Measurements from ENCODE around the gene CHRNA1.

Gene CHRNA1

GRCh38 chr2:174781996-174782395, 17.7 kb upstream of the CHRNA1 start:
- no peak for DNase-seq

- DNase-seq: no peak
Measured at GRCh38 chr2:174781298-174781697, 17.0 kb upstream of the CHRNA1 start.

- no peak for DNase-seq
Measured at GRCh38 chr2:174780856-174781255, 16.6 kb upstream of the CHRNA1 start.

GRCh38 chr2:174780191-174780840, 16.0 kb upstream of the CHRNA1 start:
- DNase-seq: no peak

GRCh38 chr2:174779361-174779928, 15.2 kb upstream of the CHRNA1 start:
- no peak for DNase-seq

- no peak for DNase-seq
Measured at GRCh38 chr2:174778085-174778981, 14.1 kb upstream of the CHRNA1 start.

- DNase-seq: no peak
Measured at GRCh38 chr2:174777347-174778084, 13.2 kb upstream of the CHRNA1 start.

GRCh38 chr2:174776675-174777074, 12.4 kb upstream of the CHRNA1 start:
- DNase-seq: no peak

- no peak for DNase-seq
Measured at GRCh38 chr2:174776223-174776622, 12.0 kb upstream of the CHRNA1 start.

- no peak for DNase-seq
Measured at GRCh38 chr2:174775571-174775980, 11.3 kb upstream of the CHRNA1 start.

- no peak for DNase-seq
Measured at GRCh38 chr2:174774886-174775285, 10.6 kb upstream of the CHRNA1 start.

- DNase-seq: no peak
Measured at GRCh38 chr2:174773215-174773614, 8.9 kb upstream of the CHRNA1 start.

- DNase-seq: no peak
Measured at GRCh38 chr2:174772472-174772801, 8.2 kb upstream of the CHRNA1 start.

GRCh38 chr2:174771631-174772471, 7.6 kb upstream of the CHRNA1 start:
- no peak for DNase-seq

GRCh38 chr2:174771136-174771535, 6.9 kb upstream of the CHRNA1 start:
- no peak for DNase-seq

GRCh38 chr2:174768557-174768956, 4.3 kb upstream of the CHRNA1 start:
- DNase-seq: no peak

- DNase-seq: no peak
Measured at GRCh38 chr2:174766271-174766670, 2.0 kb upstream of the CHRNA1 start.

GRCh38 chr2:174765576-174765975, 1.3 kb upstream of the CHRNA1 start:
- DNase-seq: no peak

- no peak for DNase-seq
Measured at GRCh38 chr2:174763780-174764179, 492 bp downstream of the CHRNA1 start.

- no peak for DNase-seq
Measured at GRCh38 chr2:174762464-174762863, 1.8 kb downstream of the CHRNA1 start.

GRCh38 chr2:174761837-174762236, 2.4 kb downstream of the CHRNA1 start:
- no peak for DNase-seq

GRCh38 chr2:174760845-174761473, 3.3 kb downstream of the CHRNA1 start:
- no peak for DNase-seq

Data from GF-D8 (cell line).